HG02588 (cell line): ENCODE results near the gene S100A1.

Experiments
- ATAC-seq: cut with Tn5 transposase; IDR thresholded peaks from one replicate; pipeline ENCODE4 v1.9.1; 2021; ENCODE audit warnings: mild to moderate bottlenecking, moderate library complexity; ENCODE audit not compliant: unreplicated experiment

The S100A1 gene

GRCh38 chr1:153610334-153610733, 17.9 kb upstream of the S100A1 start:
- no peak for ATAC-seq

GRCh38 chr1:153610811-153611301, 17.4 kb upstream of the S100A1 start:
- no peak for ATAC-seq

- ATAC-seq: no peak
These were observed 16.9 kb upstream of the S100A1 start for GRCh38 chr1:153611356-153611755.

DNA sequence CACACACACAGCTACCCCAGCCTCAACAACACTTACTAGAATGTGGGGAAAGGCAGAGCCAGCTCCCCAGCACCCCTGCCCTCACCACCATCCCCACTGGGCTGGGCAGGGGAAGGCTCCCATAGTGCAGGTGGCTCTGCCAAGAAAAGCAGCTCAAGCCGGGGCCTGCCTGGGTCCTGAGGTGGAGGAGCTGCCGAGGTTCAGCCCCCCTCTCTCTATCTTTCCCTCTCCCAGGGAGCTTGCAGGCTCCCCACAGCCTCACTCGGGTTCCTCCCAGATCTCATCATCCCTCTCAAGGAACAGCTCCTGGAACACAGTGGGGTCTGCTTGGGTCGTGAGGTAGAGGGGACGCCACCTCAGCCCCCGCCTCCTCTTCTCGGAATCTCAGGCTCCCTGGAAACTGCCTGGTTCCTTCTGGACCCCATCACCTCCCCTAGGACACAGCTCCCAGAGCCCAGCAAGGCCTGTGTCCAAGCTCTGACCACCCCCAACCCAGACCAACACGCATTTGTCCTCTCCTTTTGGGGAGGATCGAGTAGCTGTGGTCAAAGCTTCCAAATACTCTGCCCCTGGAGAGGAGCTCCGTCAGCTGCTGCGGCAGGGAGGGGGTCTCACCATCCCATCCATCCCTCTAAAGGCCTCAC, 16.0 kb upstream of the S100A1 start:
- ATAC-seq: no peak

DNA sequence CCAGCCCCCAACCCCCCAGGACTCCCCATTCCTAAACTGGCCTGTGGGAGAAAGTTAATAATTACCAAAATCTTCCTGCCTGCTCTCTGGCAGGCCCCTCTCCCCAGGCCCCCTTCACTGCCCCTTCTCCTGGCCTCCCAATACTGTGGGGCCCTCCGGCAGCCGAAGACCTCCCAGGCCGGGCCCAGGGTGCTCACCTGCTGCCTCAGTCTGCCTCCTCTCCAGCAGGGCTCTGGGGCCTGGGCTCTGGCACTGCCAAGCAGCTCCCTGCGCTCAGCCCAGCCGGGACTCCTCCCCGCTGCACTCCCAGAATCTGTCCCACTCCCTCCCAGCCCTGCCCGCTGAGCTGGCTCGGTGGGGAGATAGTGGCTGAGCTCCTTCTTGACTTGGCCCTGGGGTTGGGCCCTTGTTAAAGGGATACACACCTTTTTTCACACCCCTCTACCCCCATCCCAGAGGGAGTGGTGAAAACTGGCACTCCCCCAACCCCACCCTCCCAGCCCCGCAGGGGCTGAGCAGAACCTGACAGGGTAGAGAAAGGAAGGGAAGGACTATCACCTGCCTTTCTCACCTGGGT, 15.4 kb upstream of the S100A1 start, which contains the start of gene S100A16:
S100A16 (minus strand) TSS at position 383 of the 577 bp plus-strand sequence. CDS start 4,986 bp downstream, outside the sequence.
- no peak for ATAC-seq

DNA sequence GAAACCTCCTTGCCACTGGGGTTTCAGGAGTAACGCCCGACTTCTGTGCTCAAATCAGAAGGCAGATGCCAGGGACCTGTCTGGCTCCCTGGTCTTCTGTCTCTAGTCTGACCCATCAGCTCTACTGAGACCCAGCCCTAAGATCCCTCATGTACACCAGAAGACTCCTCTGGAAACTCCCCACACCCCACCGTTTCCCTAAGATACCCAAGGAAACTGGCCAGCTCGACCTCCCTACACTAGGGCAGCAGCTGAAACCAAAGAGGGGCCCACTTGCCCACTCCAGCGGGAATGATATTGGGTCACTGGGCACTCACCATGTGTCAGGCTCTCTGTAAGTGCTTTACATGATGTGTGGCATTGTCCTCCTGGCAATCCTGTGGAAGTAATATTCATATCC, 14.8 kb upstream of the S100A1 start:
- no peak for ATAC-seq

DNA sequence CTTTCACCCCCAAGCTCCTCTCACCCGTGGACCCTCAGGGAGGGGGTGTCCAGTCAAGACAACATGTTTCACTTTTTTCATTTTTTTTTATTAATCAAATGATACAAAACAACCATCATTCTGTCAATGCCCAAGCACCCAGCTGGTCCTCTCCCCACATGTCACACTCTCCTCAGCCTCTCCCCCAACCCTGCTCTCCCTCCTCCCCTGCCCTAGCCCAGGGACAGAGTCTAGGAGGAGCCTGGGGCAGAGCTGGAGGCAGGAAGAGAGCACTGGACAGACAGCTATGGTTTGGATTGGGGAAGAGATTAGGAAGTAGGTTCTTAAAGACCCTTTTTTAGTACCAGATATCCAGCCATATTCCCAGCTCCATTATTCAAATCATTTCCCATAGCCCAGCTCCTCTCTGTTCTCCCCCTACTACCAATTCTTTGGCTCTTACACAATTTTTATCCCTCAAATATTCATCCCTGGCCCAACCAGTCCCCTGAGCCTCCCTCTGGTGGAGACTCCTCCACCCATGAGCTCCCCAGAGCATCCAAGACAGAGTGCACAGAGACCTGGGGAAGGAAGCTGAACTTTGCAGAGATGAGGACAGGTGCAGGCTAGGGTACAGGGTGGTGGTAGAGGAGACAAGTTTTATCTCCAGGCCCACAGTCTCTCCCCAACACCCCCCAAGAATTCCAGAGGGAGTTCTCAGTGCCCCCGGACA, 13.9 kb upstream of the S100A1 start:
- no peak for ATAC-seq

GRCh38 chr1:153614906-153615305, 13.3 kb upstream of the S100A1 start:
- ATAC-seq: no peak

DNA sequence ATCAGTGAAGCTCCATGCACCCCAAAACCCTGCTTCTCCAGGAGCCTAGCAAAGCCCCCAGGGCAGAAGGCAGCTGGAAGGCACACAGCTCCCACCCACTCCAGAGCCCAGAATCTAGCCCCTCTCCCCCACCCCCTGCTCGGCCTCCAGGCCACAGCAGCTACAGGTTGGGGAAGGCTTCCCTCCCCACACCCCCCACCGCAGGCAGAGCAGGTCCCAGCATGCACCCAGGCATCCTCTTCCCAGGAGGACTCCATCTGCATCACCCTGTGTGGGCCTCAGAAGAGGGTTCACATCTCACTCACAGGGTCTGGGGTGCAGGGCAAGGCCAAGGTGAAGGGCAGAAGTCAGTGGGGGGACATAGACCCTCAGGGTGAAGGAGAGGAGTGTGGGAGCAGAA, 12.8 kb upstream of the S100A1 start:
- no peak for ATAC-seq

DNA sequence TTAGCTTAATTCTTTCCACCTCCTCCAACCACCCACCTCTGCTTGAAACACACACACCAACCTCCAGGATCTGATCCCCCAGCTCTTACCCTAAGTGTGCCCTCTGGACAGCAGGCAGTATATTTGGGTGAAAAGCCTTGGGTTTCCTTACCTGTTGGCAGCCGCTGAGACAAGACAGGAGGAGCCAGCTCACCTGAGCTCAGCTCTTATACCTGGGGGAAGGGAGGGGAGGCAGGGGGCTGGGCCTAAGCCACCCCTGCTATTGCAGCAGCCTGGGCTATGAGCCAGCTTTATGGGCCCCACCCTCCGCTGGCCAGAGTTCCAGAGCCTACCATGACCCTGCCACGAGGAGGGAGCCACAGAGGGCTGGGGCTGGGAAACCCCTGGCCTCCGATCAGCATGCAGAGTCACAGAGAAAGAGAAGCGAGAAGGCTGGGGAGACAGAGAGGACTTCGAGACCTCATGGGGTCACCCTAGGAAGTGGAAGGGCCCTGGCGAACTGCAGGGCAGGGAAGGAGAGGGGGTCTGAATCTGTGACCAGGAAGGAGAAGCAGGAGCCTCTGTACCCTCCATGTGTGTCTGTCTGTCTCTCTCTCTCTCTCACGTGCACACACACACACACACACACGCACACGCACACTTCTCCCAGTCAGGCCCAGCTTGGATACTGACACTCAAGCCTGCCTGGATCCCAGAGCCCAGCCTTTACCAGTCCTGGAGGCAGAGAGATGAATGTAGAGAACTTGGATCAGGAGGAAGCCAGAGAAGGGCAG, 11.9 kb upstream of the S100A1 start, which contains the start of gene S100A14:
S100A14 (minus strand) TSS at position 182 of the 773 bp plus-strand sequence. CDS start 467 bp downstream, outside the sequence.
- no peak for ATAC-seq

DNA sequence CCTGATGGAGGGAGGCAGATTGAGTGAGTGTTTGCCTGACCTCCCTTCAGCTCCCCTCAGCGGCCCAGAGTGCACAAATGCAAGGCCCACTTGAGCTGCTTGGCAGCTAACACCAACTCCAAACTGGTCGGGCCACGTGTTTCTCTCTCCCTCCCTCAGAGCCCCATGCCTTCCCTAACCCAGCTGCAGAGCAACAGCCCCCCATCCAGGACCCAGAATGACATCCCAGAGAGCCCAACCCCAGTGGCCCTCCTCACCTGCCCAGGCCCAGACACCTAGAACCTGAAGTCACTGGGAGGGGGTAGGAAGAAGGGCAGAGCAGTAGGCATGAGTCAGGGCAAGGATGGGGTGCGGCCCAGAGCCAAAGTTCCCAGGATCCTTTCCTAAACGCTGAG, 11.3 kb upstream of the S100A1 start:
- no peak for ATAC-seq

GRCh38 chr1:153617663-153618062, 10.6 kb upstream of the S100A1 start:
- ATAC-seq: no peak

DNA sequence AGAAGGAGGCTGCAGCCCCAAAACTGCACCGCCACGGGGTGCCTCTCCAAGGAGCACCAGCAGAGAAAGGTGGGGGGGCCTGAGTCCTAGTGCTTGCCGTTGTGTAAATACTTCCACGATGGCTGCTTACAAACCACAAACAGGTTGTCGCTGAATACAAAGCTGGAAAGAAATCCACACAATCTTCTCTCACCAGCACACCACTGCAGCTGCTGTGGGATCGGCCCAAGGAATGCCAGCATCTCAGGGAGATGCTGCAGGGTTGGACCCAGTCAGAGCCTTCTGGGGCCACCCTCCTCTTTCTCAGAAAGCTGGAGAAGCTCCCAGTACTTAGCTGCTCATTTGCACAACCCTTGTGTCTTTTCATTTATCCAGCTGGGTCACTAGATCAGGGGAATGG, 9.1 kb upstream of the S100A1 start:
- no peak for ATAC-seq

GRCh38 chr1:153623101-153623500, 5.1 kb upstream of the S100A1 start:
- ATAC-seq: no peak

- ATAC-seq: no peak
These were observed 3.1 kb upstream of the S100A1 start for GRCh38 chr1:153624965-153625611.

DNA sequence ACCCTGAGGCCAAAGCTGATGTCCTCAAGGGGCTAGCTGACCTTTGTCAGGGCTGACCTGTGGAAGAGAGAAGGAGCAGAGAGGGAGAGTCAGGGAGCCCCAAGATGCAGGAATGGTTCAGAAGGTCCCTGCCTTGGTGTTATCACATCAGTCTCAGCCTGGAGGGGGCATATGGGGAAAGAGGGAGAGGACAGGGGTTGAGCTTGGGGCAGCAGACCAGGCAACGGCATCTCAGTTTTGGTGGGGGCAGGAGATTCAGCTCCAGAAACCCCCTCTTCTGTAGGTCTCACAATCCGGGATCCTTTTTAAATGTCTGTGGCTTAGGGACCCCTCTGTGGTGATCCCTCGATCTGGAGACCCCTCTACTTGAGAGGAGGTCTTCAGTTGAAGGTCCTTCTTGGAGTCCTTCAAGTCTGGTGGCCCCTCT, 1.7 kb upstream of the S100A1 start:
- ATAC-seq: no peak

- ATAC-seq: no peak
These were observed 1.1 kb upstream of the S100A1 start, which contains the start of gene S100A13 for GRCh38 chr1:153626904-153627714. S100A13 (minus strand) TSS chr1:153627505; CDS start chr1:153626472, 1,033 bp downstream.

DNA sequence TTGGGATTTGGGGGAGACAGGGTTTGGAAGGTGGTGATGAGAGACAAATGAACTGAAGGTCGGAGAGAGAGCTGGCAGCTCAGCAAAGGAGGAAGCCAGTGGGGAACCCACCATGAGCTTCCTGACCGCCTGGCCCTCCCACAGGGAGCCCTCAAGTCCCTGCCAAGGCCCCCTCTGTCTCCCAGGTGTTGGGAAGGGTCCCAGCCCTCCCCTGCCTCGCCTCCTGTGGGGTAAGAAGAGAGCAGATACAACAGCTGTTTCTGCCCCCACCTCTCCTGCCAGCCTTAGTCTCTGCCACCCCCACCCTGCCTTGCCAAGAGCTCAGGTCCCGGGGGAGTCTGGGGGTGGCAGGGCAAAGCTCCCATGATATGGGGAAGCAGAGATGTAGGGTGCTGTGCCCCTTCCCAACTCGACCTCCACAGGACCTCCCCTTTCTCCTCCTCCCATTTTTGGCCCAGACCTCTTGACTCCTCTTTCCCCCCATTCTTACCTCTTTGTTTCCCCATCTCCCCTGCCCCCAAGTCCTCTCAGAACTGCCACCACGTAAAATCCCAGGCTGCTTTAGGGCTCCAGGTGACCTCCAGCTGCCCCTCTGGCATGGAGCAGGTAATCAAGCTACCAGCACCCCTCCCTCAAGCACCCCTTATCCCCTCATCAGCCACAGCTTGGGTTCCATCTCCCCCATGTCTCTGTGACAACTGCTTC, 556 bp downstream of the S100A1 start:
- ATAC-seq: no peak

GRCh38 chr1:153629343-153629665, 1.1 kb downstream of the S100A1 start:
- ATAC-seq: no peak
